HepG2 (cell line): Measurements from ENCODE around the gene PLCD4. TPM values are rescaled to one million over a fixed set of nuclear protein-coding genes. Genes with fewer than 3 reads are reported as not detected.

Experiments used
- ARID2 ChIP-seq: sonication (generic); formaldehyde crosslinking; IDR thresholded peaks from 2 replicates; pipeline ENCODE4 v1.8.1; 2022; ENCODE audit warnings: mild to moderate bottlenecking, missing genetic modification reagents, borderline replicate concordance
- ATAD3A ChIP-seq: sonication (generic); formaldehyde crosslinking; IDR thresholded peaks from 2 replicates; pipeline ENCODE4 v1.4.0; 2020; ENCODE audit warnings: missing genetic modification reagents
- ATF5 ChIP-seq: sonication (generic); formaldehyde crosslinking; IDR thresholded peaks from 2 replicates; pipeline ENCODE4 v1.4.0; 2020; ENCODE audit warnings: mild to moderate bottlenecking, low read depth, missing genetic modification reagents
- BHLHE40 ChIP-seq: IDR thresholded peaks from 2 replicates; pipeline ENCODE4 v1.6.1; 2011; ENCODE audit warnings: low read length, improper control_type of control experiment
- BRF2 ChIP-seq: sonication (generic); formaldehyde crosslinking; IDR thresholded peaks from 2 replicates; pipeline ENCODE4 v1.8.1; 2022; ENCODE audit warnings: mild to moderate bottlenecking, missing genetic modification reagents
- CENPBD1 ChIP-seq: sonication (generic); formaldehyde crosslinking; IDR thresholded peaks from 2 replicates; pipeline ENCODE4 v1.8.0; 2022; ENCODE audit warnings: missing genetic modification reagents, low read depth, mild to moderate bottlenecking, borderline replicate concordance
- GTF2F1 ChIP-seq: fragments of 150-350 bp; IDR thresholded peaks from 2 replicates; pipeline ENCODE4 v1.6.1; 2014; ENCODE audit warnings: low read length
- GTF3A ChIP-seq: sonication (generic); formaldehyde crosslinking; conservative IDR thresholded peaks from 2 replicates; pipeline ENCODE4 v1.4.0; 2020; ENCODE audit warnings: mild to moderate bottlenecking, missing genetic modification reagents
- HMG20B ChIP-seq: conservative IDR thresholded peaks from 2 replicates; pipeline ENCODE4 v1.6.1; 2016; ENCODE audit warnings: missing genetic modification reagents, missing compliant biosample characterization
- KDM5A ChIP-seq: fragments of 200-600 bp; sonication (generic); IDR thresholded peaks from 2 replicates; pipeline ENCODE4 v1.7.0; 2018; ENCODE audit warnings: antibody characterized with exemption, mild to moderate bottlenecking, low read length, borderline replicate concordance
- KLF13 ChIP-seq: sonication (generic); formaldehyde crosslinking; IDR thresholded peaks from 2 replicates; pipeline ENCODE4 v1.4.0; 2020; ENCODE audit warnings: mild to moderate bottlenecking, missing genetic modification reagents
- NR1H2 ChIP-seq: sonication (generic); formaldehyde crosslinking; IDR thresholded peaks from 2 replicates; pipeline ENCODE4 v1.8.1; 2022; ENCODE audit warnings: low read depth, missing genetic modification reagents, borderline replicate concordance
- PITX1 ChIP-seq: sonication (generic); formaldehyde crosslinking; IDR thresholded peaks from 2 replicates; pipeline ENCODE4 v1.5.1; 2020; ENCODE audit warnings: mild to moderate bottlenecking, missing genetic modification reagents
- POGZ ChIP-seq: sonication (generic); formaldehyde crosslinking; IDR thresholded peaks from 2 replicates; pipeline ENCODE4 v1.4.0; 2020; ENCODE audit warnings: mild to moderate bottlenecking, missing genetic modification reagents
- RBM22 ChIP-seq: fragments of 200-400 bp; formaldehyde crosslinking; optimal IDR thresholded peaks from 2 replicates; pipeline ENCODE3; 2017; ENCODE audit warnings: mild to moderate bottlenecking, low read length, moderate library complexity
- SALL1 ChIP-seq: sonication (generic); formaldehyde crosslinking; IDR thresholded peaks from 2 replicates; pipeline ENCODE4 v1.8.0; 2022; ENCODE audit warnings: mild to moderate bottlenecking, missing genetic modification reagents
- SP5 ChIP-seq: IDR thresholded peaks from 2 replicates; pipeline ENCODE4 v1.6.1; 2016; ENCODE audit warnings: low read depth, borderline replicate concordance
- SPEN ChIP-seq: sonication (generic); formaldehyde crosslinking; IDR thresholded peaks from 2 replicates; pipeline ENCODE4 v1.5.1; 2020; ENCODE audit warnings: low read depth, mild to moderate bottlenecking, missing genetic modification reagents
- ZBTB39 ChIP-seq: sonication (generic); formaldehyde crosslinking; IDR thresholded peaks from 2 replicates; pipeline ENCODE4 v1.5.0; 2020; ENCODE audit warnings: missing genetic modification reagents
- ZNF512 ChIP-seq: sonication (generic); formaldehyde crosslinking; IDR thresholded peaks from 2 replicates; pipeline ENCODE4 v1.4.0; 2020; ENCODE audit warnings: mild to moderate bottlenecking, missing genetic modification reagents
- ZNF570 ChIP-seq: sonication (generic); formaldehyde crosslinking; IDR thresholded peaks from 2 replicates; pipeline ENCODE4 v1.4.0; 2020; ENCODE audit warnings: mild to moderate bottlenecking, missing genetic modification reagents, borderline replicate concordance
- ZNF644 ChIP-seq: IDR thresholded peaks from 2 replicates; pipeline ENCODE4 v1.6.1; 2016; ENCODE audit warnings: low read depth
- ZNF747 ChIP-seq: sonication (generic); formaldehyde crosslinking; IDR thresholded peaks from 2 replicates; pipeline ENCODE4 v1.8.1; 2023; ENCODE audit warnings: missing genetic modification reagents, mild to moderate bottlenecking, borderline replicate concordance
- ZNF792 ChIP-seq: IDR thresholded peaks from 2 replicates; pipeline ENCODE4 v1.6.1; 2016
- ZNF883 ChIP-seq: sonication (generic); formaldehyde crosslinking; IDR thresholded peaks from 2 replicates; pipeline ENCODE4 v1.5.1; 2020; ENCODE audit warnings: mild to moderate bottlenecking, missing genetic modification reagents; ENCODE audit errors: not compliant biosample characterization
- polyA plus RNA-seq, 8 experiments: library from polyadenylated mRNA; depleted of rRNA in 3 of 8; stranded (reverse) in 7 of 8; unstranded in 1 of 8; fragments of >200 nt; fragmentation: Illumina TruSeq in 4 of 8; extraction: Trizol in 4 of 8; gene quantifications; 2 replicates each; pipeline versions ENCODE4 v1.2.1 to v1.2.3, GENCODE V29; 2011 to 2016; ENCODE audit warnings: low read depth in 4 of 8, missing spikeins in 1 of 8, mixed read lengths in 1 of 8; ENCODE audit not compliant: insufficient read depth in 1 of 8
- total RNA-seq, 5 experiments: library from RNA; depleted of rRNA; stranded (reverse); fragments of >200 nt; fragmentation: Illumina TruSeq; extraction: Trizol; gene quantifications; 2 replicates each; pipeline ENCODE4 v1.2.3, GENCODE V29; 2016; ENCODE audit warnings: low read depth in 1 of 5

Gene PLCD4
- total and polyA plus RNA-seq, 2 of the 13 experiments (the other 11 are each of a cell fraction or from before 2014, with no cell fraction given) = 0.26 TPM; not detected in 1

- TF ChIP-seq ZNF512 = no peak
- peak; percentile 99 for TF ChIP-seq ZNF792 (CRISPR knock-in tag)
- peak; percentile 97 for TF ChIP-seq ZNF883 (CRISPR knock-in tag)
- no peak for TF ChIP-seq ZNF570 (CRISPR knock-in tag)
- TF ChIP-seq POGZ (CRISPR knock-in tag) = peak; percentile 78
- peak; percentile 99; the same call in 1 of the 2 replicates for TF ChIP-seq CENPBD1 (CRISPR knock-in tag)
- TF ChIP-seq RBM22 = no peak
- peak; percentile 98 for TF ChIP-seq SALL1 (CRISPR knock-in tag)
- peak; percentile 100 for TF ChIP-seq BRF2
- TF ChIP-seq BHLHE40 = peak; percentile 80
- peak; percentile 81 for TF ChIP-seq ZBTB39 (CRISPR knock-in tag)
- 0 out of 2 replicates have a peak, but pooled peaks have one; percentile 41 for TF ChIP-seq KLF13
- peak; percentile 76; the same call in 1 of the 2 replicates for TF ChIP-seq NR1H2 (CRISPR knock-in tag)
- peak; percentile 94 for TF ChIP-seq SPEN (CRISPR knock-in tag)
- TF ChIP-seq GTF2F1 = no peak; the same call in 1 of the 2 replicates
- peak; percentile 74 for TF ChIP-seq PITX1 (CRISPR knock-in tag)
- TF ChIP-seq GTF3A (CRISPR knock-in tag) = peak; percentile 73
- peak; percentile 87; the same call in 1 of the 2 replicates for TF ChIP-seq KDM5A
- peak; percentile 98 for TF ChIP-seq ARID2 (CRISPR knock-in tag)
- peak; percentile 100 for TF ChIP-seq ZNF747
- peak; percentile 77 for TF ChIP-seq SP5
- no peak for TF ChIP-seq ZNF644 (CRISPR knock-in tag)
- TF ChIP-seq ATF5 (CRISPR knock-in tag) = peak; percentile 79
- TF ChIP-seq HMG20B (CRISPR knock-in tag) = peak; percentile 9; the same call in 1 of the 2 replicates
- TF ChIP-seq ATAD3A = no peak
Measured at GRCh38 chr2:218568190-218569037, 39.3 kb upstream of the PLCD4 start, which contains the start of the genes CNOT9 and USP37 (continued).
